HepG2 (cell line): Measurements from ENCODE around the gene MARCHF9. TPM values are rescaled to one million over a fixed set of nuclear protein-coding genes. Genes with fewer than 3 reads are reported as not detected.

Source experiments
- CC2D1A ChIP-seq: sonication (generic); formaldehyde crosslinking; IDR thresholded peaks from 2 replicates; pipeline ENCODE4 v1.8.1; 2023; ENCODE audit warnings: mild to moderate bottlenecking, missing genetic modification reagents
- LCORL ChIP-seq, 2 experiments: fragments of 450-650 bp in 1 of 2; sonication (generic) in 1 of 2; formaldehyde crosslinking in 1 of 2; IDR thresholded peaks; 2 replicates each; pipeline versions ENCODE4 v1.5.0 to v1.6.1; 2017 to 2020; ENCODE audit warnings: antibody characterized with exemption in 1 of 2, missing genetic modification reagents in 1 of 2
- MAZ ChIP-seq, 2 experiments: sonication (generic) in 1 of 2; formaldehyde crosslinking in 1 of 2; IDR thresholded peaks; 2 replicates each; pipeline versions ENCODE4 v1.5.0 to v1.6.1; 2012 to 2020; ENCODE audit warnings: low read depth in 2 of 2, mild to moderate bottlenecking in 2 of 2, borderline replicate concordance in 1 of 2, improper control_type of control experiment in 1 of 2, low read length in 1 of 2, missing genetic modification reagents in 1 of 2, moderate library complexity in 1 of 2
- PAWR ChIP-seq: sonication (generic); formaldehyde crosslinking; IDR thresholded peaks from 2 replicates; pipeline ENCODE4 v1.4.0; 2020; ENCODE audit warnings: missing genetic modification reagents, mild to moderate bottlenecking, borderline replicate concordance
- PAX8 ChIP-seq: sonication (generic); formaldehyde crosslinking; IDR thresholded peaks from 2 replicates; pipeline ENCODE4 v1.8.0; 2022; ENCODE audit warnings: mild to moderate bottlenecking, missing genetic modification reagents, borderline replicate concordance
- POLR2G ChIP-seq: fragments of 200-400 bp; formaldehyde crosslinking; IDR thresholded peaks from 2 replicates; pipeline ENCODE4 v1.6.1; 2018; ENCODE audit warnings: mild to moderate bottlenecking, low read depth, low read length, moderate library complexity
- RARA ChIP-seq: IDR thresholded peaks from 2 replicates; pipeline ENCODE4 v1.6.1; 2016; ENCODE audit warnings: missing genetic modification reagents, missing compliant biosample characterization
- RFX1 ChIP-seq: fragments of 450-650 bp; IDR thresholded peaks from 2 replicates; pipeline ENCODE4 v1.6.1; 2017
- SOX5 ChIP-seq: IDR thresholded peaks from 2 replicates; pipeline ENCODE4 v1.6.1; 2016; ENCODE audit warnings: borderline replicate concordance
- TARDBP ChIP-seq: sonication (generic); formaldehyde crosslinking; IDR thresholded peaks from 2 replicates; pipeline ENCODE4 v1.8.0; 2022; ENCODE audit warnings: mild to moderate bottlenecking, missing genetic modification reagents
- ZBTB8A ChIP-seq: sonication (generic); formaldehyde crosslinking; IDR thresholded peaks from 2 replicates; pipeline ENCODE4 v1.4.0; 2020; ENCODE audit warnings: mild to moderate bottlenecking, low read depth, missing genetic modification reagents, borderline replicate concordance
- ZC3H13 ChIP-seq: sonication (generic); formaldehyde crosslinking; IDR thresholded peaks from 2 replicates; pipeline ENCODE4 v1.8.1; 2023; ENCODE audit warnings: mild to moderate bottlenecking, missing genetic modification reagents, moderate library complexity
- ZFP36L2 ChIP-seq: sonication (generic); formaldehyde crosslinking; IDR thresholded peaks from 2 replicates; pipeline ENCODE4 v1.4.0; 2020; ENCODE audit warnings: missing genetic modification reagents
- ZMYM3 ChIP-seq: sonication (generic); formaldehyde crosslinking; IDR thresholded peaks from 2 replicates; pipeline ENCODE4 v1.5.1; 2020; ENCODE audit warnings: mild to moderate bottlenecking, missing genetic modification reagents
- ZNF614 ChIP-seq: IDR thresholded peaks from 2 replicates; pipeline ENCODE4 v1.6.1; 2018; ENCODE audit warnings: missing biosample characterization, missing genetic modification reagents, inconsistent platforms, borderline replicate concordance
- ZNF878 ChIP-seq: sonication (generic); formaldehyde crosslinking; IDR thresholded peaks from 2 replicates; pipeline ENCODE4 v1.8.1; 2023; ENCODE audit warnings: mild to moderate bottlenecking, missing genetic modification reagents, moderate library complexity
- ZZZ3 ChIP-seq: sonication (generic); formaldehyde crosslinking; IDR thresholded peaks from 2 replicates; pipeline ENCODE4 v1.4.0; 2020; ENCODE audit warnings: missing genetic modification reagents, mild to moderate bottlenecking, borderline replicate concordance
- polyA plus RNA-seq, 8 experiments: library from polyadenylated mRNA; depleted of rRNA in 3 of 8; stranded (reverse) in 7 of 8; unstranded in 1 of 8; fragments of >200 nt; fragmentation: Illumina TruSeq in 4 of 8; extraction: Trizol in 4 of 8; gene quantifications; 2 replicates each; pipeline versions ENCODE4 v1.2.1 to v1.2.3, GENCODE V29; 2011 to 2016; ENCODE audit warnings: low read depth in 4 of 8, missing spikeins in 1 of 8, mixed read lengths in 1 of 8; ENCODE audit not compliant: insufficient read depth in 1 of 8
- total RNA-seq, 5 experiments: library from RNA; depleted of rRNA; stranded (reverse); fragments of >200 nt; fragmentation: Illumina TruSeq; extraction: Trizol; gene quantifications; 2 replicates each; pipeline ENCODE4 v1.2.3, GENCODE V29; 2016; ENCODE audit warnings: low read depth in 1 of 5
- TF ChIP-seq, protein P1 (sequence below): sonication (generic); formaldehyde crosslinking; IDR thresholded peaks from 2 replicates; pipeline ENCODE4 v1.4.0; 2020; ENCODE audit warnings: missing genetic modification reagents, borderline replicate concordance
- TF ChIP-seq, protein P2 (sequence below): sonication (generic); formaldehyde crosslinking; IDR thresholded peaks from 2 replicates; pipeline ENCODE4 v1.5.0; 2020; ENCODE audit warnings: mild to moderate bottlenecking, low read depth, missing genetic modification reagents, borderline replicate concordance
- TF ChIP-seq, protein P3 (sequence below): sonication (generic); formaldehyde crosslinking; IDR thresholded peaks from 2 replicates; pipeline ENCODE4 v1.4.0; 2020; ENCODE audit warnings: missing genetic modification reagents
- TF ChIP-seq, protein P4 (sequence below): fragments of 450-650 bp; IDR thresholded peaks from 2 replicates; pipeline ENCODE4 v1.6.1; 2016

The MARCHF9 gene
- total and polyA plus RNA-seq, 2 of the 13 experiments (the other 11 are each of a cell fraction or from before 2014, with no cell fraction given): 5.7 to 9.6 TPM

DNA sequence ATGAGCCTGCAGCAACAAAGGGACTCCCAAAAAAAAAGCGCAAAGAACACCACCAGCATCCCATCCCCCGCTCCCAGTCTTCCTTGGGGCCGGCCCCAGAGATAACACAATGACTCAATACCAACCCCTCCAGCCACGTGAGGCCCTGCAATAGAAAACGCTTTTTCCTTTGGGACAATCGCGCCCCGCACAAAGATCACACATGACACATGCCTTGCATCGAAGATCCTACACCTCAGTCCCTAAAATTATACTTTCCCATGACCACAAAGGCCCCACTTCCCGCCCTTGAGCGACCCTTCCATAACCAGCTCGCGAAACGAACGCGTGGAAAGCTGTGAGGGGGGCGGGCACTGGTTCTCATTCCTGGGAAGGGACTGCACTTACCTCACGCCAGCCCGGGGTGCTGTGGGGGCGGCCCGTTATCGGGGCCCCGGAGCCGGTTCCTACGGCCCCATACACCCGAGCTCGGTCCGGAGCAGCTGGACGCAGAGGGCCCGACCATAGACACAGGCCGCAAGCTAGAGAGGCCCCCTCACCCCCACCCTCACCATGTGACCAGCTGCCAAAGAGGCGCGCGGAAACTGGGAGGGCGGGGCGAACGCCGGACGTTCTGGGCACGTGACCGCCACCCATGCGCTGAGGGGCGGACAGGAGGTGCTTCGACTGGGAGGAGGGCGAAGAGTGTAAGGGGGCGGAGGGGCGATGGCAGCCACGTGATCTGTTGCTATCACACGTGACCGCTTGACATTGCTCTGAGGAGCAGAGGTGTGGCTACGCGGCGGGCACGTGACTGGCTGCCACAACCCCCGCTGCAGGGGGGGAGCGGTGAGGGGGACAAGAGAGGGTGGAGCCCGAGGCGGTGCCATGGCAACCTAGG, 2.9 kb upstream of the MARCHF9 start, which contains the start of gene CDK4 (continued):
- TF ChIP-seq, protein P1, sequence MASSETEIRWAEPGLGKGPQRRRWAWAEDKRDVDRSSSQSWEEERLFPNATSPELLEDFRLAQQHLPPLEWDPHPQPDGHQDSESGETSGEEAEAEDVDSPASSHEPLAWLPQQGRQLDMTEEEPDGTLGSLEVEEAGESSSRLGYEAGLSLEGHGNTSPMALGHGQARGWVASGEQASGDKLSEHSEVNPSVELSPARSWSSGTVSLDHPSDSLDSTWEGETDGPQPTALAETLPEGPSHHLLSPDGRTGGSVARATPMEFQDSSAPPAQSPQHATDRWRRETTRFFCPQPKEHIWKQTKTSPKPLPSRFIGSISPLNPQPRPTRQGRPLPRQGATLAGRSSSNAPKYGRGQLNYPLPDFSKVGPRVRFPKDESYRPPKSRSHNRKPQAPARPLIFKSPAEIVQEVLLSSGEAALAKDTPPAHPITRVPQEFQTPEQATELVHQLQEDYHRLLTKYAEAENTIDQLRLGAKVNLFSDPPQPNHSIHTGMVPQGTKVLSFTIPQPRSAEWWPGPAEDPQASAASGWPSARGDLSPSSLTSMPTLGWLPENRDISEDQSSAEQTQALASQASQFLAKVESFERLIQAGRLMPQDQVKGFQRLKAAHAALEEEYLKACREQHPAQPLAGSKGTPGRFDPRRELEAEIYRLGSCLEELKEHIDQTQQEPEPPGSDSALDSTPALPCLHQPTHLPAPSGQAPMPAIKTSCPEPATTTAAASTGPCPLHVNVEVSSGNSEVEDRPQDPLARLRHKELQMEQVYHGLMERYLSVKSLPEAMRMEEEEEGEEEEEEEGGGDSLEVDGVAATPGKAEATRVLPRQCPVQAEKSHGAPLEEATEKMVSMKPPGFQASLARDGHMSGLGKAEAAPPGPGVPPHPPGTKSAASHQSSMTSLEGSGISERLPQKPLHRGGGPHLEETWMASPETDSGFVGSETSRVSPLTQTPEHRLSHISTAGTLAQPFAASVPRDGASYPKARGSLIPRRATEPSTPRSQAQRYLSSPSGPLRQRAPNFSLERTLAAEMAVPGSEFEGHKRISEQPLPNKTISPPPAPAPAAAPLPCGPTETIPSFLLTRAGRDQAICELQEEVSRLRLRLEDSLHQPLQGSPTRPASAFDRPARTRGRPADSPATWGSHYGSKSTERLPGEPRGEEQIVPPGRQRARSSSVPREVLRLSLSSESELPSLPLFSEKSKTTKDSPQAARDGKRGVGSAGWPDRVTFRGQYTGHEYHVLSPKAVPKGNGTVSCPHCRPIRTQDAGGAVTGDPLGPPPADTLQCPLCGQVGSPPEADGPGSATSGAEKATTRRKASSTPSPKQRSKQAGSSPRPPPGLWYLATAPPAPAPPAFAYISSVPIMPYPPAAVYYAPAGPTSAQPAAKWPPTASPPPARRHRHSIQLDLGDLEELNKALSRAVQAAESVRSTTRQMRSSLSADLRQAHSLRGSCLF: no peak; the same call in 1 of the 2 replicates
- TF ChIP-seq TARDBP (CRISPR knock-in tag) (peak; percentile 93), LCORL (IDR thresholded peaks at IDR 0.05) (no peak), LCORL (CRISPR knock-in tag; IDR thresholded peaks at IDR 0.05) (peak; percentile 80), ZNF878 (CRISPR knock-in tag) (peak; percentile 5; the same call in 1 of the 2 replicates), POLR2G (peak; percentile 88), ZC3H13 (CRISPR knock-in tag) (peak; percentile 91), ZMYM3 (CRISPR knock-in tag) (no peak), SOX5 (CRISPR knock-in tag) (peak; percentile 69; the same call in 1 of the 2 replicates), RFX1 (peak; percentile 98), PAWR (CRISPR knock-in tag) (no peak; the same call in 1 of the 2 replicates), ZFP36L2 (CRISPR knock-in tag) (no peak), ZBTB8A (CRISPR knock-in tag) (no peak), RARA (CRISPR knock-in tag) (peak; percentile 16; the same call in 1 of the 2 replicates), MAZ (IDR thresholded peaks at IDR 0.05; ENCODE audit: borderline replicate concordance, low read depth, low read length) (peak; percentile 91), MAZ (CRISPR knock-in tag; IDR thresholded peaks at IDR 0.05; ENCODE audit: low read depth) (peak; percentile 99), ZZZ3 (CRISPR knock-in tag) (peak; percentile 94; the same call in 1 of the 2 replicates), PAX8 (CRISPR knock-in tag) (no peak), CC2D1A (CRISPR knock-in tag) (no peak), ZNF614 (CRISPR knock-in tag) (peak; percentile 90; the same call in 1 of the 2 replicates)
- TF ChIP-seq, protein P2, sequence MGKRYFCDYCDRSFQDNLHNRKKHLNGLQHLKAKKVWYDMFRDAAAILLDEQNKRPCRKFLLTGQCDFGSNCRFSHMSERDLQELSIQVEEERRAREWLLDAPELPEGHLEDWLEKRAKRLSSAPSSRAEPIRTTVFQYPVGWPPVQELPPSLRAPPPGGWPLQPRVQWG (CRISPR knock-in tag): no peak
- TF ChIP-seq, protein P3, sequence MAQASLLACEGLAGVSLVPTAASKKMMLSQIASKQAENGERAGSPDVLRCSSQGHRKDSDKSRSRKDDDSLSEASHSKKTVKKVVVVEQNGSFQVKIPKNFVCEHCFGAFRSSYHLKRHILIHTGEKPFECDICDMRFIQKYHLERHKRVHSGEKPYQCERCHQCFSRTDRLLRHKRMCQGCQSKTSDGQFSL (CRISPR knock-in tag): peak; percentile 97
- TF ChIP-seq, protein P4, sequence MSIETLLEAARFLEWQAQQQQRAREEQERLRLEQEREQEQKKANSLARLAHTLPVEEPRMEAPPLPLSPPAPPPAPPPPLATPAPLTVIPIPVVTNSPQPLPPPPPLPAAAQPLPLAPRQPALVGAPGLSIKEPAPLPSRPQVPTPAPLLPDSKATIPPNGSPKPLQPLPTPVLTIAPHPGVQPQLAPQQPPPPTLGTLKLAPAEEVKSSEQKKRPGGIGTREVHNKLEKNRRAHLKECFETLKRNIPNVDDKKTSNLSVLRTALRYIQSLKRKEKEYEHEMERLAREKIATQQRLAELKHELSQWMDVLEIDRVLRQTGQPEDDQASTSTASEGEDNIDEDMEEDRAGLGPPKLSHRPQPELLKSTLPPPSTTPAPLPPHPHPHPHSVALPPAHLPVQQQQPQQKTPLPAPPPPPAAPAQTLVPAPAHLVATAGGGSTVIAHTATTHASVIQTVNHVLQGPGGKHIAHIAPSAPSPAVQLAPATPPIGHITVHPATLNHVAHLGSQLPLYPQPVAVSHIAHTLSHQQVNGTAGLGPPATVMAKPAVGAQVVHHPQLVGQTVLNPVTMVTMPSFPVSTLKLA: peak; percentile 100
